Activated CD8-positive, alpha-beta T cell treated with anti-CD3 and anti-CD28 coated beads for 36 hours (primary cell): ENCODE results near the gene CHST3. TPM values are rescaled to one million over a fixed set of nuclear protein-coding genes. Genes with fewer than 3 reads are reported as not detected.

Source experiments
- ATAC-seq: fragments of 200-7000 bp; cut with Tn5 transposase; one replicate; pipeline ENCODE4 v1.10.0; 2021; ENCODE audit warnings: mild to moderate bottlenecking, moderate library complexity
- CTCF ChIA-PET: fragments of 350-600 bp; sonication (Branson Sonifier 250); formaldehyde crosslinking; loops from one replicate; lab custom pipeline; 2021; ENCODE audit warnings: antibody characterized with exemption; lab: Charles Lee
- POLR2A ChIA-PET: fragments of 350-600 bp; sonication (Branson Sonifier 250); formaldehyde crosslinking; loops from one replicate; lab custom pipeline; 2021; ENCODE audit warnings: antibody characterized with exemption; lab: Charles Lee
- DNase-seq: peaks from one replicate; pipeline ENCODE4 v3.0.0-alpha.2; 2020
- H3K27ac Mint-ChIP-seq: one replicate; pipeline ENCODE4 v1.8.0; 2021; ENCODE audit warnings: mild to moderate bottlenecking, mixed read lengths
- H3K27me3 Mint-ChIP-seq: one replicate; pipeline ENCODE4 v1.8.0; 2021; ENCODE audit warnings: mixed read lengths
- H3K36me3 Mint-ChIP-seq: one replicate; pipeline ENCODE4 v1.8.0; 2021; ENCODE audit warnings: low read depth, mixed read lengths
- H3K4me1 Mint-ChIP-seq: one replicate; pipeline ENCODE4 v1.8.0; 2021; ENCODE audit warnings: low read depth, mixed read lengths
- H3K4me3 Mint-ChIP-seq: one replicate; pipeline ENCODE4 v1.8.0; 2021; ENCODE audit warnings: mild to moderate bottlenecking, moderate library complexity, mixed read lengths
- H3K9me3 Mint-ChIP-seq: one replicate; pipeline ENCODE4 v1.8.0; 2021; ENCODE audit warnings: mixed read lengths
- CTCF ChIP-seq: fragments of 200-600 bp; IDR thresholded peaks from one replicate; pipeline ENCODE4 v1.8.0; 2022; ENCODE audit warnings: antibody characterized with exemption, mild to moderate bottlenecking
- intact Hi-C: fragments of 100-400 bp; cut with micrococcal nuclease; formaldehyde crosslinking; loops from one replicate; pipeline ENCODE4 v1.10.0; 2022
- total RNA-seq, 2 experiments: library from RNA; stranded (reverse); gene quantifications; one replicate each; pipeline ENCODE4 v1.2.3, GENCODE V29; 2021

The CHST3 gene
- total RNA-seq, 2 experiments from 2014 or later, result 0.20 to 0.36 TPM

GRCh38 chr10:71948496-71949067 is 15.6 kb upstream of the CHST3 start:
- peaks cover 37% of the 10 kb centered on the region for H3K9me3 Mint-ChIP-seq
- H3K4me1 Mint-ChIP-seq, result no peaks in the 10 kb centered on the region
- ChIA-PET POLR2A (no interaction called here), CTCF (interaction anchor here (1.2 to 1.4 kb wide), 3 partner anchors 9 to 52 kb away, joined by 3 to 6 read pairs (median 3); no protein-coding TSS in a partner anchor)
- peaks cover 20% of the 10 kb centered on the region for H3K36me3 Mint-ChIP-seq
- H3K4me3 Mint-ChIP-seq, result no peak overlapping the region
- TF ChIP-seq CTCF, result no peak
- intact Hi-C loops, result no loop called here
- H3K27ac Mint-ChIP-seq, result no peak overlapping the region
- ATAC-seq, result no peak
- DNase-seq, result no peak
- no peaks in the 10 kb centered on the region for H3K27me3 Mint-ChIP-seq

DNA sequence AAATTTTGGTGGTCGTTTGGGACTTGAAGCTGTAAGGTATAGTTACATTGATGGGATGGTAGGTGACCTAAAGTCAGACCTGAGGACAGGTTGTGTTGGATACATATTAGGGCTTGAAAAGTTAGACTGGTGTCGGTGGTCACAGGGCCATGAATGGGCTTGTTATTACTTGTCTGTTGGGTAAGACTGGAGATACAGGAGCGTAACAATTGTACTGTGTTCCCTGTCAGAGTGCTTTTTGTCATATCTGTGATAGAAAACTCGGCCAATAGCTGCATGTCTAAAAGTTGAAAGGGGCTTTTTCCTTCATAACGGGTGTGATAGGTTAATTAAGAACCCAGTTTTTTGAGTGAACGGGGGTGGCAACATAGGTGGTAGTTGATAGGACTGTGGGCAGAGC is 13.5 kb upstream of the CHST3 start:
- TF ChIP-seq CTCF, result no peak
- intact Hi-C loops, result no loop called here
- no peaks in the 10 kb centered on the region for H3K4me1 Mint-ChIP-seq
- no peaks in the 10 kb centered on the region for H3K27me3 Mint-ChIP-seq
- no peak for DNase-seq
- POLR2A ChIA-PET, result no interaction called here
- peaks cover 23% of the 10 kb centered on the region for H3K36me3 Mint-ChIP-seq
- H3K27ac Mint-ChIP-seq, result no peak overlapping the region
- CTCF ChIA-PET, result interaction anchor here (0.7 kb wide), 1 partner anchor 885 kb away, joined by 3 read pairs; no protein-coding TSS in a partner anchor
- no peak for ATAC-seq
- no peak overlapping the region for H3K4me3 Mint-ChIP-seq
- H3K9me3 Mint-ChIP-seq, result peaks cover 45% of the 10 kb centered on the region

GRCh38 chr10:71952745-71953144 is 11.4 kb upstream of the CHST3 start:
- no peak for TF ChIP-seq CTCF
- ATAC-seq (no peak), DNase-seq (no peak)
- Mint-ChIP-seq H3K36me3 (peaks cover 9% of the 10 kb centered on the region), H3K9me3 (peaks cover 29% of the 10 kb centered on the region), H3K4me1 (no peaks in the 10 kb centered on the region), H3K27ac (no peak overlapping the region), H3K4me3 (no peak overlapping the region), H3K27me3 (no peaks in the 10 kb centered on the region)
- ChIA-PET CTCF (interaction anchor here (1.0 to 1.2 kb wide), 2 partner anchors 56 to 96 kb away, joined by 4 to 5 read pairs; no protein-coding TSS in a partner anchor), POLR2A (interaction anchor here (0.8 to 1.3 kb wide), 2 partner anchors 14 to 113 kb away, joined by 3 to 4 read pairs; no protein-coding TSS in a partner anchor)
- intact Hi-C loops, result no loop called here

GRCh38 chr10:71957546-71958275 is 6.5 kb upstream of the CHST3 start:
- ATAC-seq (no peak), DNase-seq (no peak)
- no peak overlapping the region for H3K27ac Mint-ChIP-seq
- POLR2A ChIA-PET, result no interaction called here
- CTCF ChIA-PET, result interaction anchor here (1.1 to 2.5 kb wide), 9 partner anchors 9 to 387 kb away, joined by 3 to 17 read pairs (median 5); no protein-coding TSS in a partner anchor
- TF ChIP-seq CTCF, result no peak
- H3K9me3 Mint-ChIP-seq, result peaks cover 14% of the 10 kb centered on the region
- intact Hi-C loops, result no loop called here
- H3K27me3 Mint-ChIP-seq, result peaks cover 12% of the 10 kb centered on the region
- no peaks in the 10 kb centered on the region for H3K4me1 Mint-ChIP-seq
- H3K36me3 Mint-ChIP-seq, result peaks cover 4% of the 10 kb centered on the region
- no peak overlapping the region for H3K4me3 Mint-ChIP-seq

DNA sequence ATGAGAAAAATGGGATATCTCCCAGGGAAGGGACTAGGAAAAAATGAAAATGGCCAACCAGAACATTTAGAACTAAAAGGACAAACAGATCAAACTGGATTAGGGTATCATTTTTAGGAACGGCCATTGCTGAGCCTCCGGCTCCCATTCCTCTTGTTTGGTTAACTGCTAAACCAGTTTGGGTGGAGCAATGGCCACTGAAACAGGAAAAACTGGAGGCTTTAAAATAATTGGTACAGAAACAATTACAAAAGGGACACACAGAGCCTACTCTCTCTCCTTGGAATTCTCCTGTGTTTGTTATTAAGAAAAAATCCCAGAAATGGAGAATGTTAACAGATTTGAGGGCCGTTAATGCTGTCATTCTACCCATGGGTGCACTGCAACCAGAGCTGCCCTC is 4.7 kb upstream of the CHST3 start:
- peaks cover 11% of the 10 kb centered on the region for H3K9me3 Mint-ChIP-seq
- CTCF ChIA-PET, result no interaction called here
- POLR2A ChIA-PET, result interaction anchor here (0.7 kb wide), 1 partner anchor 78 kb away, joined by 3 read pairs; no protein-coding TSS in a partner anchor
- peaks cover 20% of the 10 kb centered on the region for H3K27me3 Mint-ChIP-seq
- H3K27ac Mint-ChIP-seq, result no peak overlapping the region
- peaks cover 4% of the 10 kb centered on the region for H3K36me3 Mint-ChIP-seq
- no peak for TF ChIP-seq CTCF
- DNase-seq (no peak), ATAC-seq (no peak)
- intact Hi-C loops, result no loop called here
- no peak overlapping the region for H3K4me3 Mint-ChIP-seq
- no peaks in the 10 kb centered on the region for H3K4me1 Mint-ChIP-seq
